Stimulated activated memory B cell treated with anti-CD40 and anti-IgM and Interleukin-4, amounts not matched to agents 10 μg/mL and 1 μg/mL and 100 μg/mL, for 72 hours (primary cell): ENCODE measurements around the gene MAP1LC3B.
A peak's percentile ranks its signal among the peaks of the same experiment; 100 is the strongest.

ENCODE experiments used
- ATAC-seq: fragments of 150-1000 bp; cut with Tn5 transposase; 2 replicates; pipeline ENCODE4 v1.10.0; 2021
- H3K27ac Mint-ChIP-seq: one replicate; pipeline ENCODE4 v1.8.0; 2022; ENCODE audit warnings: mild to moderate bottlenecking, mixed read lengths
- H3K27me3 Mint-ChIP-seq: one replicate; pipeline ENCODE4 v1.8.0; 2022; ENCODE audit warnings: mixed read lengths
- H3K36me3 Mint-ChIP-seq: one replicate; pipeline ENCODE4 v1.8.0; 2022; ENCODE audit warnings: mixed read lengths
- H3K4me1 Mint-ChIP-seq: one replicate; pipeline ENCODE4 v1.8.0; 2022; ENCODE audit warnings: mixed read lengths
- H3K4me3 Mint-ChIP-seq: one replicate; pipeline ENCODE4 v1.8.0; 2022; ENCODE audit warnings: mild to moderate bottlenecking, moderate library complexity, mixed read lengths
- H3K9me3 Mint-ChIP-seq: one replicate; pipeline ENCODE4 v1.8.0; 2022; ENCODE audit warnings: mixed read lengths

MAP1LC3B gene

DNA sequence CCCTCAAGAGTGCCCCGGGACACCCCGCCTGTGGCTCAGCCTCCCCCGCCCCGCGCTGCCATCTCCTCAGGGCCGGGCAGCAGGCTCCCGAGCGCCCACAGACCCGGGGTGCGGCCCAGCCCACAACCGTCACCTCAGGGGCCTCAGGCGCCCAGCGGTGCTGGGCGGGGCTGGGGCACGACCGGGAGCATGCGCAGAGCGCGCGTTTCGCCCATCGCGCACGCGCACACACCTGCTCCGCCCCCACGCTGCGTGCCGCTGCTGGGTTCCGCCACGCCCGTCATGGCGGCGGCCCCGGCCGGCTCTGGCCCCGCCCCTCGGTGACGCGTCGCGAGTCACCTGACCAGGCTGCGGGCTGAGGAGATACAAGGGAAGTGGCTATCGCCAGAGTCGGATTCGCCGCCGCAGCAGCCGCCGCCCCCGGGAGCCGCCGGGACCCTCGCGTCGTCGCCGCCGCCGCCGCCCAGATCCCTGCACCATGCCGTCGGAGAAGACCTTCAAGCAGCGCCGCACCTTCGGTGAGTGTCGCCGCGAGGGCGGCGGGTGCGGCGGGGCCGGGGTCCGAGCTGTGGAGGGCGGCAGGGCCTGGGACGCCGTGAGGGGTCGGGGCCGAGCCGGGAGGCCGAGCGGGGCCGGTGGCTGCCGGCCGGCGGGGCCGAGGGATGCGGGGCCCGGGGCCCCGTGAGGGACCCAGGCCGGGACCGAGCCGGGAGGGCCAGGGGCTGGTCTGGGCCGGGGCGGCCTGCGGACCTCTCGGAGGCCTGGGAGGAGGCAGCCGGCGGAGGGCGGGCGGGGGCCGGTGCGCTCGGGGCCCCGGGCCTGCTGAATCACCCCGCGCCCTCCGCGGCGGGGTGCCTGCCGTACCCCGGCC lies at the start of gene MAP1LC3B:
Gene MAP1LC3B (plus strand): TSS at position 387 of the 871 bp plus-strand sequence. CDS start 92 bp downstream, at position 479.
- Mint-ChIP-seq H3K4me1 (peaks cover 57% of the 10 kb centered on the region), H3K36me3 (peaks cover 10% of the 10 kb centered on the region), H3K9me3 (peaks cover under 1% of the 10 kb centered on the region), H3K27me3 (no peaks in the 10 kb centered on the region), H3K27ac (peak within 1 kb of the TSS; percentile 91), H3K4me3 (peak within 1 kb of the TSS; percentile 94)
- peak; percentile 89 for ATAC-seq

DNA sequence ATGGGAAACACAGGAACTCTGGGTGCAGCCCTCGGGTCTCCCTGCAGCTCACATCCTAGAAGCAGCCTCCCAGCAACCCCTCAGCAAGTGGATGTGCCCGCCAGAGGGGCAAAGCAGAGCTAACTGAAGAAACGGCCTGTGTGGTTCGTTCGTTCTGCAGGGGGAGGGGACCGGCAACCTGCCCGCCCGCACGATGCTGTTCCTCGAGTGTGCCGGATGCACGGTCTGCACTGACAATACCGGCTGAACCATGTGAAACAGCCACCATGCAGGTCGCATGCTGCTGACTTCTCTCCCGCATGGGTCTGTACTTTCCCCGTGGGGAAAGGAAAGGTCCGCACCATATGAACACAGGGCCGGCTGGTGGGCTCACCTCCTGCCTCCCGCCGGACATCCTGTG lies 49.6 kb upstream of the MAP1LC3B start:
- ATAC-seq, result no peak
- H3K4me3 Mint-ChIP-seq, result no peak overlapping the region
- H3K27me3 Mint-ChIP-seq, result no peaks in the 10 kb centered on the region
- H3K36me3 Mint-ChIP-seq, result peaks cover 74% of the 10 kb centered on the region
- H3K9me3 Mint-ChIP-seq, result no peaks in the 10 kb centered on the region
- H3K4me1 Mint-ChIP-seq, result peaks cover 12% of the 10 kb centered on the region
- no peak overlapping the region for H3K27ac Mint-ChIP-seq

DNA sequence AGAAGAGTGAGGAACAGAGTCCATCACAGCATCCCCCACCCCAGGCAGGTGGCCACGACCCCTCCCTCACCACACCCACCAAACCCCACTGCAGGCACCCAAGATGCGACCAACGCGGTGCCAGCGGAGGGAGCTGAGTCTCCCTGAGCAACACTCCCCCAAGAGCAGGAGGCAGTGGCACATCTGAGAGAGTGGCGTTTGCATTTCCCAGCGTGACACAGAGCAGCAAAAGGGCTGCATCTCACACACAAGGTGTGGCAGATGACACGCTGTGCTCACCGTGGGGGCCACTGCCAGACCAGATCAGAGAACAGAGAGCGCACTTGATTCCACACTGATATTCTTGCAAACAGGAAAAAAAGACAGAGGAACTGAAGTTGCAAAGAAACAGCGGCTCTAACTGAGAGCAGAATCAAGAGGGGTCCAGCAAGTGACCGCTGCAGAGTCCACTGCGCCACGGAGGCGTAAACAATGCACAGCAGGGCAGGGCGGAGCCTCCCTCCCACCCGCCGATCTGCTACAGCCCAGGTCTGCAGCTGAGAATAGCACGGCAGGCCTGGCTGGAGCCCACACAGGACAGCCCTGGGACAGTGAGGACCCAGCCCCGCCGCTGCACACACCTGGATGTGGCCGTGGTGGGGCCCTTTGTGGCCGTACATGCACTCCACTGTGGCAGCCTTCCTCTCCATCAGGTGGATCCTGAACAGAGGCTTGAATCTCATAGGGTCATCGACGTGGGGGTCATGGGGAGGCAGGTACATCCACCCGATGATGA lies 49.0 kb upstream of the MAP1LC3B start:
- peaks cover 77% of the 10 kb centered on the region for H3K36me3 Mint-ChIP-seq
- no peak overlapping the region for H3K27ac Mint-ChIP-seq
- H3K9me3 Mint-ChIP-seq, result no peaks in the 10 kb centered on the region
- no peak for ATAC-seq
- no peak overlapping the region for H3K4me3 Mint-ChIP-seq
- H3K4me1 Mint-ChIP-seq, result peaks cover 11% of the 10 kb centered on the region
- H3K27me3 Mint-ChIP-seq, result no peaks in the 10 kb centered on the region

DNA sequence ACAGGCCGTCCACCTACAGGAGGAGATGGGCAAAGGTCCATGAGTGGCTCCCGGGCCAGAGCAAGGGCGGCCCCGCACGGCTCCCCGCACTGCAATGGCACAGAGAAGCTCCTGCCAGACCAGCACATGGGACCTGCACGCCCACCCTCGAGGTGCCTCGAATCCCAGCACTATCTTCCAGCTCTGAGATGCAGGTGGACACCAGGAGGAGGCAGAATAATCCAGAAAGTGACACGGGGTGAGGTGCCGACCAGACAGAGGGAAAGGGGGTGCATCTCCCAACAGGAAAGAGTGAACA lies 48.4 kb upstream of the MAP1LC3B start:
- Mint-ChIP-seq H3K4me1 (peaks cover 11% of the 10 kb centered on the region), H3K27ac (no peak overlapping the region)
- no peak for ATAC-seq

DNA sequence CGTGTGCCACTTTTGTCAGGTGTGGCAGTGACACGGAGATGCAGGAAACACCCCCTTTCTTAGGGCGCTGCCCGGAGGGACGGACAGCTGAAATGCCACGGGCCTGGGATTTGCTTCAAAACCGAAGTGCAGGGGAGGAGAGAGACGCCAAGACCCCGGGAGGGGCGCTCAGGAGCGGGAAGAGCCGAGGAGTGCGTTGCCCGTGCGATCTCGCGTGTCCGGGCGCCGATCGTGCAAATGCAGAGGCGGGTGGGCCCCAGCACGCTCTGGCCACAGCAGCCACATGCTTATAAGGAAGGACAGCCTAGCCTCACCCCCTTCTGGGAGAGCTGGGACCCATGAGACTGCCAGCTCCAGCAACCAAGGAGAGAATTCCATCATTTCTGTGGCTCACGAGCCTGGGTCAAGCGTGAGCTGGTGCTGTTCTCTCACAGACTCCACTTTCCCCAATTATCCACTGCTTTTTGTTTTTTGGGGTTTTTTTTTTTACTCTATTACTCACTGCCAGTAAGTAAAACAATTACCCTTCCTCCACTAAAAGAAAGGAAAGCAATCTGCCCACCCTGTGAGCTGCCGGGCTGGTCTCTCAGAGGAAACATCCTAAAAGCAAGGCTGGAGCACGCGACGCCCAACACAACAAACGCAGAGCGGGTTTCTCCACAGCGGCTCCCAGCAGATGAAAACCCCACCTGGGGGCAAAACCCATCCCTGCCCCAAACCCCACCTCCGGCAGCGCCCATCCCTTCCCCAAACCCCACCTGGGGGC lies 47.8 kb upstream of the MAP1LC3B start:
- Mint-ChIP-seq H3K4me3 (no peak overlapping the region), H3K27ac (peak overlapping the region; percentile 86)

More for the DNA sequence above, 48.4 kb upstream of the MAP1LC3B start:
- H3K27me3 Mint-ChIP-seq, result no peaks in the 10 kb centered on the region
- H3K36me3 Mint-ChIP-seq, result peaks cover 80% of the 10 kb centered on the region
- no peaks in the 10 kb centered on the region for H3K9me3 Mint-ChIP-seq
- no peak overlapping the region for H3K4me3 Mint-ChIP-seq

DNA sequence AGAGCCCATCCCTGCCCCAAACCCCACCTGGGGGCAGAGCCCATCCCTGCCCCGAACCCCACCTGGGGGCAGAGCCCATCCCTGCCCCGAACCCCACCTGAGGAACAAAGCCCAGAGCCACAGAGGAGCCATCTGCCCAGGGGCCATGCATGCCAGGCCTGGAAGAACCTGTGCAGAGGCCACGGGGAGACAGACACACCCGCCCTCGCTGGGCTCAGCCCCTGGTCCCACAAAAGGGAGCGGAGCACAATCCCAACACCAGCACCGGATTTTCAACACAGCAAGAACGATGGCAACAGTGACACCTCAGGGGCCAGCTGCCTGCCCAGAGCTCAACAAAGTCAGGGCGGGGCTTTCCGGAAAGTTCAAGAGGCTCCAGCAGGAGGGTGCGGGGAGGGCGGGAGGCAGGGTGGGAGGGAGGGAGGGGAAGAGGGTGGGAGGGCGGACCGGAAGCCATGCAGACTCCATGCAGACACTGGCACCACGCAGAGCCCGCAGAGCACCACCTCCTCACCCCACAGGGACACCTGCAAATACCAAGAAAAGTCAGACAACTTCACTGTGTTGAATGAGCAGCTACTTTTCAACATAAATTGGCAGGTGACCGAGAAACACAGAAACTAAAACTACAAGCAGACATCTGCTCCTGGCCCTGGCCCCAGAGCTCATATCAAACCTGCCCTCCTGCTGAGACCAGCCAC lies 47.1 kb upstream of the MAP1LC3B start:
- H3K27me3 Mint-ChIP-seq, result no peaks in the 10 kb centered on the region
- H3K27ac Mint-ChIP-seq, result peak overlapping the region; percentile 86
- ATAC-seq, result peak; percentile 53
- H3K9me3 Mint-ChIP-seq, result no peaks in the 10 kb centered on the region
- peaks cover 11% of the 10 kb centered on the region for H3K4me1 Mint-ChIP-seq
- peak overlapping the region; percentile 46 for H3K4me3 Mint-ChIP-seq
- peaks cover 75% of the 10 kb centered on the region for H3K36me3 Mint-ChIP-seq

More for the DNA sequence above, 47.8 kb upstream of the MAP1LC3B start:
- H3K9me3 Mint-ChIP-seq, result no peaks in the 10 kb centered on the region
- peak; percentile 9 for ATAC-seq
- H3K4me1 Mint-ChIP-seq, result peaks cover 11% of the 10 kb centered on the region
- H3K36me3 Mint-ChIP-seq, result peaks cover 80% of the 10 kb centered on the region
- no peaks in the 10 kb centered on the region for H3K27me3 Mint-ChIP-seq

DNA sequence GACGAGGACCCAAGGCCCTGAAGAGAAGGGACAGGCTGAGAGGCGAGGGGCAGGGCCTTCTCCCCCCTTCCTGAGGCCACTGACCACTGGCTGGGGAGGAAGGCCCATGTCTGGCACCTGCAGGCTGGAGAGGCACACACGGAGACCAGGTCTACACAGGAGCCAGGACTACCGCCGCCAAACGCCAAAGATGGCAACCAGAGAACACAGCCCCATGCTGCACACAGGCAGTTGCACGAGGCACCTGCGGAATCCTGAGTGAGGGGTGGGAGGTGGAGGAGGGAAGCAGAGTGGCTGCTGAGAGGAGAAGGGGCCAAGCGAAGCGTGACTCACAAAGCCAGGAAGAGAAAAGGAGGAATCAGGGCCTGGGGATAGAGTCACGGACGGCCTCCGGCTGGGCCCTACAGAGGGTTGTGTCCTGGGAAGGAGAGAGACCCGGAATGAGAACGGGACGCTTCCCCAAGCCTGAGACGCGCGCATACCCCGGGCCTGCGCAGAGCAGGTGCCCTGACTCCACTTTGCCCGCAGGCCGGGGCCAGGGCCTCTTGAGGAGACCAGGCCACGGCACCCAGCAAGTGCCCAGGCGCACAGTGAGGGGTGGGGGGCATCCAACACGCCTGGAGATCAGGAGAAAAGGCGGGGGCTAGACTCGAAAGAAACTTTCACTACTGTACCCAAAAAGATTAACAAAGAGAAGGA lies 46.3 kb upstream of the MAP1LC3B start:
- Mint-ChIP-seq H3K27me3 (no peaks in the 10 kb centered on the region), H3K4me1 (peaks cover 11% of the 10 kb centered on the region), H3K36me3 (peaks cover 67% of the 10 kb centered on the region), H3K9me3 (no peaks in the 10 kb centered on the region), H3K27ac (peak overlapping the region; percentile 86), H3K4me3 (no peak overlapping the region)
- no peak for ATAC-seq

DNA sequence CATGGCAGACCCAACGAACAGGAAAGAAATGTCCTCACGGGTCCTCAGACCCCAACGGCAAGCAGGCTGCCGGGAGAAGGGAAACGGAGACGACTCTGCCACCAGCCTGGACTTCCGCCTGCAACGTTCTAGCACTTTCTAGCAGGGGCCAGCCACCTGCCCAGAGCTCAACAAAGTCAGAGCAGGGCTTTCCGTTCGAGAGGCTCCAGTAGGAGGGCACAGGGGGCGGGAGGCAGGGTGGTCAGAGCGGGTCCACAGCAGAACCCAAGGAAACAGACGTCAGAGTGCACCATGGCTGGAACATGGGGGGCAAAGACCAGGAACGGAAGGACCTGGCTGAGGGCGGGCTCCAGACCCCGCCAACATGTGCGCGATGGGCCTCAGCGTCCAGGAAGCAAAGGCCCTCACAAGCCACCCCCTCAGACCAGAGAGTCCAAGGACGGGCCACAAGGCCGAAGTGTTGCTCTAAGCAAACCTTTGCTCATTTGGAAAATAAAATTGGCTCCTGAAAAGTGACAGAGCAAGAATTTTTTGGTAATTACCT lies 45.5 kb upstream of the MAP1LC3B start:
- Mint-ChIP-seq H3K9me3 (no peaks in the 10 kb centered on the region), H3K27me3 (no peaks in the 10 kb centered on the region), H3K36me3 (peaks cover 62% of the 10 kb centered on the region), H3K4me3 (no peak overlapping the region), H3K27ac (no peak overlapping the region), H3K4me1 (peaks cover 11% of the 10 kb centered on the region)
- no peak for ATAC-seq

DNA sequence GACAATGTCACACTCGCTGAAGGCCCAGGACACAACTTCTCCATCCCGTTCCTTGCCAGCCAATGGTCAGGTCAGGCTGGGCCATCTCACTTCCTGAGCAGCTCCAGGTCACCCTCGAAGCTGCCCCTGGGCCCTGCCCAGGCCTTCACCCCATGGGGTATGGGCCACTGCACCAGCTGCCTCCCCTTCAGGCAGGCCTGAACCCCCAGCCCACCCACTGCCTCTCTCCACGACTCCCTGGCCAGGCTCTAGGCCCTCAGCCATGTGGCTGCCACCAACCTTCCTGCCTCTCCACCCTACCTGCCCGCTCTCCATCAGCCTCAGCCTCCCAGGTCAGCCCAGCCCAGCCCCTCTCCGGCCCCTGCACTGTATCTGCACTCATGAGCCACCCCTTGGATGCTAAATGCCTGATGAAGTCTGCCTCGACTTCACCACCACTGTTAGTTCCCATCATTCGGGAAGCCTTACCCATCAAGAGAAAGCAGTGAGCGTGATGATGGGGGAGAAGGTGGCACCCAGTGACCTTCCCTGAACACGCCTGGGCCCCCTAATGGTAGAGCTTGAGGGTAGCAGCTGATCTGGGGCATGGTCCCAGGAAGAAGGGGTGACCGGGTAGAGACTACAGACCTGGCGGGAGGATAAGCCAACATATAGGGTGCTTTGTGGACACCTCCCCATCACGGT lies 44.1 kb upstream of the MAP1LC3B start:
- no peaks in the 10 kb centered on the region for H3K9me3 Mint-ChIP-seq
- no peak overlapping the region for H3K4me3 Mint-ChIP-seq
- H3K27me3 Mint-ChIP-seq, result no peaks in the 10 kb centered on the region
- H3K4me1 Mint-ChIP-seq, result peaks cover 11% of the 10 kb centered on the region
- no peak overlapping the region for H3K27ac Mint-ChIP-seq
- no peak for ATAC-seq
- peaks cover 48% of the 10 kb centered on the region for H3K36me3 Mint-ChIP-seq

DNA sequence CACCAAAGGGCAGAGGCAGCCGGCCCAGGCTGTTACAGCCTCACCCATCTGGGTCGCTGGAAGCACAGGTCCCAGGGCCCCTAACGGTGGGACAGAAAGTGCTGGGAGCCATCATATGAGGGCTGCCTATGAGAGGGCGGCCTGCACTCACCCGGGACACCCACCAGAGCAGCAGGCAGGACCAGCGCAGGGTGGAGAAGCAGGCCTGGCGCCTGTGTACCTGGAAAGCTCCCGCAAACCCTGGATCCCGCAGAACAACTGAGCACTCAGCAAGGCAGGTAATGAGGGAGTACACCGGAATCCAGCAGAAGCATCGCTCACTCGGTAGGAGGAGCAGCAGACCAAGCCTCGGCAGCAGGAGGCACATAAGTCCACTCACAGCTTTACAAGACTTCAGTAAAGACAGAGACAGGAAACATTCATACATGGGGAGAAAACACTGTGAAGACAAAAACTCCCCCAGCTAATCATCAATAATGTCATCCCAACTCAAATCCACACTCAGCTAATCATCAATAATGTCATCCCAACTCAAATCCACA lies 43.4 kb upstream of the MAP1LC3B start:
- H3K4me3 Mint-ChIP-seq, result no peak overlapping the region
- no peaks in the 10 kb centered on the region for H3K9me3 Mint-ChIP-seq
- no peak overlapping the region for H3K27ac Mint-ChIP-seq
- H3K27me3 Mint-ChIP-seq, result no peaks in the 10 kb centered on the region
- peaks cover 11% of the 10 kb centered on the region for H3K4me1 Mint-ChIP-seq
- ATAC-seq, result no peak
- H3K36me3 Mint-ChIP-seq, result peaks cover 45% of the 10 kb centered on the region

DNA sequence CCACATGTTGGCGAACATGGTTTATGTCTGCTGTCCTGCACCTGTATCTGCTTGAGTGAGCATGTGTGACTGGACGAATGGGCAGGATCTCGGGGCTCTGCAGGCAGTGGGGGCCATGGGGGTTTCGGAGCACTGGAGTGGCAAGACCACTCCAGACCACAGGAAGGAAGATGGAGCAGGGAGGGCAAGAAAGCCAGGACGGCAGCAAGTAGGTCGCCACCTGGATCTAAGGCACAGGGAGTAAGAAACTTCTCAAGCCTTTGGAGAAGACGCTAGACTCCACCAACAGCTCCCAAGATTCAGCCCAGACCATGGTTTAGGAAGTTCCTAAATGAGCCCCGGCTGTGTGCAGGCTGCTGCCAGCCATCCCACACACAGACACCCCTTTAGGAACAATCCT lies 42.1 kb upstream of the MAP1LC3B start:
- Mint-ChIP-seq H3K9me3 (no peaks in the 10 kb centered on the region), H3K4me1 (peaks cover 11% of the 10 kb centered on the region), H3K27ac (no peak overlapping the region), H3K27me3 (no peaks in the 10 kb centered on the region), H3K36me3 (peaks cover 40% of the 10 kb centered on the region), H3K4me3 (no peak overlapping the region)
- no peak for ATAC-seq

DNA sequence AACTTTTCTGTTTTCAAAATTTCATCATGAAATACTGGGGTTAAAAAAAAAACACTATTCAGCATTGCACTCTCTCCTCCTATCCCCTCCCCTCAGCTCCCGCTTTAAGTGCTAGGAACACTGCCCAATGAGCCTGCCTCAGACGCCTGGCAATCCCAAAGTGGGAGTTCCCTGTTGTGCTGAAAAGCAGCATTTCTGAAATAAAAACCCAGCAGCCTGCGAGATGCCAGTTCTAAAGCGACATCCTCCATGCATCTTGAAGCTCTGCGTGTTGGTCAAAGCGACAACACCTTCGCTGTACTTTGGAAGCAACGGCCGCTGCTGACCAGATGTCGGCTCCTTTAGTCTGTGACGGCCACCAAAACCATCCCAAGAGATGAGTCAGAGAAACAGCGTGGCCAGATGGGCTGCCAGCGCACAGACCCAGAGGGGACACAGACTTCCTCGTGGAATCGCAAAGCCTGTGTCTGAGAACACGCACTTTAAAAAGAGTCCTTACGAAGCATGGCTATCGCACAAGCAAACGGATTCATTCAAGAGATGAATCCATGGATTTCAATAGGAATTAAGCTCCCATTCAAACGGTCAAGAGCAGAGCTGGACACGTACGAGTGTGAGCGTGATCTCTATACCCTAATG lies 41.3 kb upstream of the MAP1LC3B start:
- H3K9me3 Mint-ChIP-seq, result no peaks in the 10 kb centered on the region
- no peak overlapping the region for H3K4me3 Mint-ChIP-seq
- ATAC-seq, result no peak
- no peak overlapping the region for H3K27ac Mint-ChIP-seq
- H3K36me3 Mint-ChIP-seq, result peaks cover 37% of the 10 kb centered on the region
- peaks cover 4% of the 10 kb centered on the region for H3K4me1 Mint-ChIP-seq
- H3K27me3 Mint-ChIP-seq, result no peaks in the 10 kb centered on the region

DNA sequence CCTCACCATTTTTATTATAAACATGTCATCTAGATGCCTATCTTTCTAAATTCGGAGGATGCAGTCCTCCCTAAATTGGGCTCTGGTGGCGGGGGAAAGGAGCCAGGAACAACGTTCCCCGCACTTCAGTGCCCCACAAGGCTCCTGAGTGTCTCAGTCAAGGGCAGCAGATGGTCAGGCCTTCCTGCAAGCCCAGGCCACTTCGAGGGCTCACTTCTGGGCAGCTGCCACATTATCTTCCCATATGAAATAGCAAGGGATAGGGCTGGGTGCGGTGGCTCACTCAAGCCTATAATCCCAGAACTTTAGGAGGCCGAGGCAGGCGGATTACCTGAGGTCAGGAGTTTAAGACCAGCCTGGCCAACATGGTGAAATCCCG lies 40.8 kb upstream of the MAP1LC3B start:
- Mint-ChIP-seq H3K9me3 (no peaks in the 10 kb centered on the region), H3K27ac (no peak overlapping the region), H3K4me3 (no peak overlapping the region), H3K4me1 (no peaks in the 10 kb centered on the region), H3K36me3 (peaks cover 37% of the 10 kb centered on the region), H3K27me3 (no peaks in the 10 kb centered on the region)
- ATAC-seq, result no peak
